Measurements from ENCODE around the gene KCNK5.

KCNK5 gene

GRCh38 chr6:39239527-39240154 is 10.4 kb upstream of the KCNK5 start:
- no peak for DNase-seq

- no peak for DNase-seq
Measured at GRCh38 chr6:39236742-39237141, 7.5 kb upstream of the KCNK5 start.

- DNase-seq, result no peak
Measured at GRCh38 chr6:39233333-39233732, 4.1 kb upstream of the KCNK5 start.

- DNase-seq, result no peak
Measured at GRCh38 chr6:39231521-39232243, 2.4 kb upstream of the KCNK5 start.

- no peak for DNase-seq
Measured at GRCh38 chr6:39230654-39231035, 1.4 kb upstream of the KCNK5 start.

- DNase-seq, result no peak
Measured at GRCh38 chr6:39228111-39228971, 934 bp downstream of the KCNK5 start.

- DNase-seq, result no peak
Measured at GRCh38 chr6:39227476-39227875, 1.8 kb downstream of the KCNK5 start.

GRCh38 chr6:39226639-39227329 is 2.5 kb downstream of the KCNK5 start:
- DNase-seq, result no peak

GRCh38 chr6:39225946-39226437 is 3.3 kb downstream of the KCNK5 start:
- DNase-seq, result peak; percentile 51

- no peak for DNase-seq
Measured at GRCh38 chr6:39225543-39225942, 3.7 kb downstream of the KCNK5 start.

GRCh38 chr6:39224523-39225182 is 4.6 kb downstream of the KCNK5 start:
- no peak for DNase-seq

GRCh38 chr6:39224011-39224410 is 5.3 kb downstream of the KCNK5 start:
- DNase-seq, result no peak

GRCh38 chr6:39223555-39223954 is 5.7 kb downstream of the KCNK5 start:
- DNase-seq, result no peak

GRCh38 chr6:39223061-39223460 is 6.2 kb downstream of the KCNK5 start:
- DNase-seq, result no peak

- no peak for DNase-seq
Measured at GRCh38 chr6:39221779-39222641, 7.3 kb downstream of the KCNK5 start.

- DNase-seq, result no peak
Measured at GRCh38 chr6:39221115-39221514, 8.2 kb downstream of the KCNK5 start.

- no peak for DNase-seq
Measured at GRCh38 chr6:39218868-39219567, 10.3 kb downstream of the KCNK5 start.

GRCh38 chr6:39217177-39217864 is 12.0 kb downstream of the KCNK5 start:
- no peak for DNase-seq

- DNase-seq, result no peak
Measured at GRCh38 chr6:39215640-39216158, 13.6 kb downstream of the KCNK5 start.
